ENCODE measurements around the gene KCNN2.

- TF ChIP-seq CTCF (IDR thresholded peaks at IDR 0.05), result no peak
- TF ChIP-seq POLR2A (IDR thresholded peaks at IDR 0.05), result no peak
- TF ChIP-seq POLR2AphosphoS5 (IDR thresholded peaks at IDR 0.05), result no peak
Observed at GRCh38 chr5:114469372-114469771, 107.5 kb downstream of the KCNN2 start.

Measured in sigmoid colon (tissue), 4 donors.